GM12878 (cell line): ENCODE data around the gene SCYGR2.

Experiments used
- CBX5 ChIP-seq: sonication (generic); IDR thresholded peaks from 2 replicates; pipeline ENCODE4 v1.6.1; 2016; ENCODE audit warnings: low read depth, moderate library complexity, mild to moderate bottlenecking, inconsistent platforms
- CREB1 ChIP-seq: IDR thresholded peaks from 2 replicates; pipeline ENCODE4 v1.6.1; 2012; ENCODE audit warnings: low read depth, mild to moderate bottlenecking, inconsistent platforms
- EZH2 ChIP-seq: IDR thresholded peaks from 2 replicates; pipeline ENCODE4 v1.6.1; 2012; ENCODE audit warnings: low read depth, mild to moderate bottlenecking, control low read depth, inconsistent platforms, low read length, borderline replicate concordance; ENCODE audit not compliant: control insufficient read depth
- HCFC1 ChIP-seq: fragments of 150-350 bp; IDR thresholded peaks from 2 replicates; pipeline ENCODE4 v1.6.1; 2014; ENCODE audit warnings: low read length
- HDGF ChIP-seq: fragments of 450-650 bp; IDR thresholded peaks from 2 replicates; pipeline ENCODE4 v1.6.1; 2016; ENCODE audit warnings: antibody characterized with exemption
- JUNB ChIP-seq: IDR thresholded peaks from 2 replicates; pipeline ENCODE4 v1.6.1; 2016; ENCODE audit warnings: antibody characterized with exemption, mild to moderate bottlenecking
- LARP7 ChIP-seq: fragments of 450-650 bp; IDR thresholded peaks from 2 replicates; pipeline ENCODE4 v1.6.1; 2017; ENCODE audit warnings: mild to moderate bottlenecking
- NBN ChIP-seq: fragments of 450-650 bp; IDR thresholded peaks from 2 replicates; pipeline ENCODE4 v1.6.1; 2016
- POLR2A ChIP-seq: IDR thresholded peaks from 2 replicates; pipeline ENCODE4 v1.6.1; 2011; ENCODE audit warnings: low read depth, mild to moderate bottlenecking, low read length
- POLR2AphosphoS5 ChIP-seq: IDR thresholded peaks from 2 replicates; pipeline ENCODE4 v1.6.1; 2011; ENCODE audit warnings: mild to moderate bottlenecking, low read length, inconsistent platforms
- SIN3A ChIP-seq: IDR thresholded peaks from 2 replicates; pipeline ENCODE4 v1.6.1; 2012; ENCODE audit warnings: low read depth, low read length, improper control_type of control experiment
- ZNF274 ChIP-seq: IDR thresholded peaks from one replicate; pipeline ENCODE4 v1.8.0; 2011; ENCODE audit not compliant: insufficient read length, insufficient read depth
- TF ChIP-seq, protein P1 (sequence below), 3 experiments: IDR thresholded peaks in 2 of 3; conservative IDR thresholded peaks in 1 of 3; 2 replicates each; pipeline ENCODE4 v1.5.1; 2011; ENCODE audit warnings: low read depth in 3 of 3, low read length in 3 of 3, mild to moderate bottlenecking in 3 of 3, control low read depth in 2 of 3, moderate library complexity in 2 of 3, inconsistent platforms in 1 of 3, mixed read lengths in 1 of 3; ENCODE audit not compliant: control insufficient read depth in 2 of 3, insufficient read depth in 1 of 3; ENCODE audit errors: extremely low read depth in 1 of 3

GRCh38 chr2:227612546-227613271, 14.0 kb downstream of the SCYGR2 start:
- TF ChIP-seq, protein P1, sequence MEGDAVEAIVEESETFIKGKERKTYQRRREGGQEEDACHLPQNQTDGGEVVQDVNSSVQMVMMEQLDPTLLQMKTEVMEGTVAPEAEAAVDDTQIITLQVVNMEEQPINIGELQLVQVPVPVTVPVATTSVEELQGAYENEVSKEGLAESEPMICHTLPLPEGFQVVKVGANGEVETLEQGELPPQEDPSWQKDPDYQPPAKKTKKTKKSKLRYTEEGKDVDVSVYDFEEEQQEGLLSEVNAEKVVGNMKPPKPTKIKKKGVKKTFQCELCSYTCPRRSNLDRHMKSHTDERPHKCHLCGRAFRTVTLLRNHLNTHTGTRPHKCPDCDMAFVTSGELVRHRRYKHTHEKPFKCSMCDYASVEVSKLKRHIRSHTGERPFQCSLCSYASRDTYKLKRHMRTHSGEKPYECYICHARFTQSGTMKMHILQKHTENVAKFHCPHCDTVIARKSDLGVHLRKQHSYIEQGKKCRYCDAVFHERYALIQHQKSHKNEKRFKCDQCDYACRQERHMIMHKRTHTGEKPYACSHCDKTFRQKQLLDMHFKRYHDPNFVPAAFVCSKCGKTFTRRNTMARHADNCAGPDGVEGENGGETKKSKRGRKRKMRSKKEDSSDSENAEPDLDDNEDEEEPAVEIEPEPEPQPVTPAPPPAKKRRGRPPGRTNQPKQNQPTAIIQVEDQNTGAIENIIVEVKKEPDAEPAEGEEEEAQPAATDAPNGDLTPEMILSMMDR (IDR thresholded peaks at IDR 0.05 in 2 of 3, conservative IDR thresholded peaks at IDR 0.05 in 1 of 3; ENCODE audit: control insufficient read depth in 2 of 3, extremely low read depth in 1 of 3, insufficient read depth in 1 of 3, low read depth in 3 of 3, low read length in 3 of 3) = no peak
- TF ChIP-seq JUNB = no peak
- no peak for TF ChIP-seq LARP7
- no peak for TF ChIP-seq SIN3A
- no peak for TF ChIP-seq EZH2
- no peak for TF ChIP-seq POLR2A
- TF ChIP-seq CREB1 = no peak
- no peak for TF ChIP-seq HDGF
- TF ChIP-seq HCFC1 = no peak
- TF ChIP-seq POLR2AphosphoS5 = no peak
- no peak for TF ChIP-seq CBX5
- no peak for TF ChIP-seq ZNF274
- no peak for TF ChIP-seq NBN
